H1 (cell line): Measurements from ENCODE around the gene ZBTB40. TPM values are rescaled to one million over a fixed set of nuclear protein-coding genes. Genes with fewer than 3 reads are reported as not detected.

Experiments
- CTCF ChIA-PET: fragments of 300-600 bp; sonication (Branson Sonifier 250); formaldehyde crosslinking; loops from one replicate; lab custom pipeline; 2021; ENCODE audit not compliant: partially characterized antibody; lab: Charles Lee
- POLR2A ChIA-PET: fragments of 300-600 bp; sonication (Branson Sonifier 250); formaldehyde crosslinking; loops from one replicate; lab custom pipeline; 2021; ENCODE audit warnings: inconsistent platforms; ENCODE audit not compliant: partially characterized antibody; lab: Charles Lee
- DNase-seq, 2 experiments: peaks; one replicate each; pipeline versions ENCODE4 v3.0.0 to v3.0.0-alpha.2; 2010 to 2022; ENCODE audit warnings: low spot score in 2 of 2, low read depth in 1 of 2, mixed read lengths in 1 of 2
- FAIRE-seq: peaks from 2 replicates; lab custom pipeline; 2011; peaks lifted over from hg19 to GRCh38; lab: Jason Lieb, UNC
- H2AFZ ChIP-seq: 2 replicates; pipeline ENCODE4 v1.8.1; 2012; ENCODE audit warnings: low read length, inconsistent platforms
- H2AK5ac ChIP-seq: 2 replicates; pipeline ENCODE4 v1.6.1; 2013; ENCODE audit warnings: low read depth, low read length
- H2BK120ac ChIP-seq: replicated peaks from 2 replicates; pipeline ENCODE3; 2013; ENCODE audit warnings: low read depth, low read length, inconsistent platforms
- H2BK12ac ChIP-seq: 2 replicates; pipeline ENCODE4 v1.6.1; 2013; ENCODE audit warnings: low read depth, low read length
- H2BK15ac ChIP-seq: 2 replicates; pipeline ENCODE4 v1.6.1; 2013; ENCODE audit warnings: low read length
- H2BK20ac ChIP-seq: 2 replicates; pipeline ENCODE4 v1.6.1; 2013; ENCODE audit warnings: low read length
- H2BK5ac ChIP-seq: 2 replicates; pipeline ENCODE4 v1.6.1; 2013; ENCODE audit warnings: low read depth, low read length
- H3K14ac ChIP-seq: 2 replicates; pipeline ENCODE4 v1.6.1; 2013; ENCODE audit warnings: inconsistent platforms; ENCODE audit not compliant: insufficient read length
- H3K18ac ChIP-seq: 2 replicates; pipeline ENCODE4 v1.6.1; 2013; ENCODE audit warnings: low read length; ENCODE audit errors: extremely low read depth
- H3K23ac ChIP-seq: 2 replicates; pipeline ENCODE4 v1.6.1; 2013; ENCODE audit warnings: inconsistent platforms; ENCODE audit not compliant: insufficient read length
- H3K23me2 ChIP-seq: 2 replicates; pipeline ENCODE4 v1.6.1; 2013; ENCODE audit warnings: low read depth, low read length
- H3K27ac ChIP-seq: 2 replicates; pipeline ENCODE4 v1.6.1; 2011; ENCODE audit warnings: low read depth, low read length, inconsistent platforms
- H3K27me3 ChIP-seq, 4 experiments: replicated peaks in 1 of 4; 1 replicate in 1 of 4; 2 replicates in 3 of 4; pipeline versions ENCODE4 v1.6.1 to v1.8.1; 2011 to 2013; ENCODE audit warnings: low read length in 3 of 4, mild to moderate bottlenecking in 3 of 4, inconsistent platforms in 2 of 4, mixed read lengths in 2 of 4, moderate library complexity in 1 of 4; ENCODE audit not compliant: control insufficient read depth in 3 of 4, insufficient read depth in 3 of 4; ENCODE audit errors: extremely low read depth in 1 of 4
- H3K36me3 ChIP-seq, 4 experiments: 2 replicates each; pipeline versions ENCODE4 v1.6.1 to v1.8.1; 2011 to 2013; ENCODE audit warnings: mild to moderate bottlenecking in 4 of 4, low read length in 3 of 4, moderate library complexity in 2 of 4, control low read depth in 1 of 4, inconsistent platforms in 1 of 4; ENCODE audit not compliant: insufficient read depth in 4 of 4, control insufficient read depth in 2 of 4
- H3K4ac ChIP-seq: replicated peaks from 2 replicates; pipeline ENCODE3; 2013; ENCODE audit warnings: low read length, low read depth, mixed read lengths, inconsistent platforms; ENCODE audit not compliant: insufficient read length
- H3K4me1 ChIP-seq, 4 experiments: replicated peaks in 1 of 4; 1 replicate in 1 of 4; 2 replicates in 3 of 4; pipeline versions ENCODE4 v1.6.1 to v1.8.1; 2011 to 2013; ENCODE audit warnings: low read length in 3 of 4, inconsistent platforms in 2 of 4, mixed read lengths in 1 of 4; ENCODE audit not compliant: insufficient read depth in 4 of 4, control insufficient read depth in 3 of 4
- H3K4me2 ChIP-seq, 2 experiments: 2 replicates each; pipeline versions ENCODE4 v1.6.1 to v1.8.1; 2011 to 2013; ENCODE audit warnings: low read depth in 2 of 2, low read length in 2 of 2, control low read depth in 1 of 2, inconsistent platforms in 1 of 2, mild to moderate bottlenecking in 1 of 2; ENCODE audit not compliant: insufficient read depth in 1 of 2
- H3K4me3 ChIP-seq, 4 experiments: fragments of 200-600, 300-600 bp in 1 of 4; sonication (generic), shearing (Covaris generic), sonication (Bioruptor Twin) in 1 of 4; 2 replicates each; pipeline versions ENCODE4 v1.5.1 to v1.8.1; 2011 to 2016; ENCODE audit warnings: low read length in 4 of 4, low read depth in 3 of 4, control low read depth in 2 of 4, inconsistent platforms in 2 of 4, mild to moderate bottlenecking in 2 of 4, mixed read lengths in 1 of 4, moderate library complexity in 1 of 4; ENCODE audit not compliant: insufficient read depth in 2 of 4; ENCODE audit errors: extremely low read depth in 1 of 4
- H3K56ac ChIP-seq: replicated peaks from 2 replicates; pipeline ENCODE3; 2013; ENCODE audit warnings: low read depth, mild to moderate bottlenecking, mixed read lengths, low read length, inconsistent platforms; ENCODE audit not compliant: insufficient read length
- H3K79me1 ChIP-seq: 2 replicates; pipeline ENCODE4 v1.6.1; 2013; ENCODE audit warnings: low read depth, low read length, control low read depth
- H3K79me2 ChIP-seq, 2 experiments: 2 replicates each; pipeline versions ENCODE4 v1.6.1 to v1.8.1; 2012 to 2013; ENCODE audit warnings: low read length in 2 of 2, mild to moderate bottlenecking in 2 of 2, inconsistent platforms in 1 of 2; ENCODE audit not compliant: insufficient read depth in 2 of 2, control insufficient read depth in 1 of 2
- H3K9ac ChIP-seq, 4 experiments: replicated peaks in 1 of 4; 1 replicate in 1 of 4; 2 replicates in 3 of 4; pipeline versions ENCODE4 v1.6.1 to v1.8.1; 2011 to 2013; ENCODE audit warnings: low read depth in 3 of 4, low read length in 3 of 4, control low read depth in 2 of 4, mild to moderate bottlenecking in 2 of 4, moderate library complexity in 2 of 4, inconsistent platforms in 1 of 4; ENCODE audit errors: extremely low read depth in 1 of 4
- H3K9me3 ChIP-seq, 2 experiments: 2 replicates each; pipeline versions ENCODE4 v1.6.1 to v1.8.1; 2012 to 2013; ENCODE audit warnings: mild to moderate bottlenecking in 2 of 2, moderate library complexity in 2 of 2, control low read depth in 1 of 2, inconsistent platforms in 1 of 2, low read depth in 1 of 2, low read length in 1 of 2, mixed read lengths in 1 of 2; ENCODE audit not compliant: insufficient read depth in 2 of 2
- H4K20me1 ChIP-seq, 2 experiments: replicated peaks in 1 of 2; 2 replicates each; pipeline versions ENCODE3 to v1.8.1; 2011 to 2013; ENCODE audit warnings: inconsistent platforms in 2 of 2, low read length in 2 of 2, mild to moderate bottlenecking in 1 of 2; ENCODE audit not compliant: insufficient read depth in 2 of 2, control insufficient read depth in 1 of 2
- H4K5ac ChIP-seq: 2 replicates; pipeline ENCODE4 v1.6.1; 2013; ENCODE audit warnings: low read length, low read depth, mixed read lengths, inconsistent platforms; ENCODE audit not compliant: insufficient read length
- H4K8ac ChIP-seq: 2 replicates; pipeline ENCODE4 v1.8.0; 2013; ENCODE audit warnings: mild to moderate bottlenecking, moderate library complexity, low read length, inconsistent platforms; ENCODE audit not compliant: insufficient read depth; ENCODE audit errors: extremely low read depth
- H4K91ac ChIP-seq: replicated peaks from 2 replicates; pipeline ENCODE3; 2013; ENCODE audit warnings: low read length, mixed read lengths, inconsistent platforms; ENCODE audit not compliant: insufficient read length
- ASH2L ChIP-seq: fragments of 200-600, 300-600 bp; sonication (generic); IDR thresholded peaks from one replicate; pipeline ENCODE4 v1.7.1; 2017; ENCODE audit warnings: low read length
- CTBP2 ChIP-seq: IDR thresholded peaks from 2 replicates; pipeline ENCODE4 v1.7.0; 2011; ENCODE audit warnings: borderline replicate concordance, mild to moderate bottlenecking, moderate library complexity, mixed read lengths, low read length; ENCODE audit not compliant: insufficient read depth, insufficient read length
- FOSL1 ChIP-seq: IDR thresholded peaks from 2 replicates; pipeline ENCODE4 v1.6.1; 2011; ENCODE audit warnings: mild to moderate bottlenecking, low read depth, low read length, moderate library complexity; ENCODE audit not compliant: insufficient read depth
- HDAC6 ChIP-seq: IDR thresholded peaks from one replicate; pipeline ENCODE4 v1.7.1; 2012; ENCODE audit warnings: low read depth, mild to moderate bottlenecking, inconsistent platforms, low read length, moderate library complexity
- KDM5A ChIP-seq: fragments of 200-600 bp; IDR thresholded peaks from 2 replicates; pipeline ENCODE4 v1.7.1; 2012; ENCODE audit warnings: mild to moderate bottlenecking, low read length, inconsistent platforms, mixed read lengths
- MAFK ChIP-seq: IDR thresholded peaks from 2 replicates; pipeline ENCODE4 v1.6.1; 2012; ENCODE audit warnings: low read depth, mild to moderate bottlenecking, improper control_type of control experiment, low read length
- NANOG ChIP-seq: IDR thresholded peaks from 2 replicates; pipeline ENCODE4 v1.6.1; 2011; ENCODE audit warnings: low read length, low read depth, mild to moderate bottlenecking, inconsistent platforms; ENCODE audit not compliant: insufficient read depth, poor library complexity, severe bottlenecking
- SIN3A ChIP-seq, 2 experiments: IDR thresholded peaks in 1 of 2; conservative IDR thresholded peaks in 1 of 2; 2 replicates each; pipeline ENCODE4 v1.6.1; 2011 to 2012; ENCODE audit warnings: low read length in 2 of 2, improper control_type of control experiment in 1 of 2, low read depth in 1 of 2, mild to moderate bottlenecking in 1 of 2
- SP1 ChIP-seq: IDR thresholded peaks from 2 replicates; pipeline ENCODE4 v1.6.1; 2011; ENCODE audit warnings: low read depth, low read length
- SP4 ChIP-seq: IDR thresholded peaks from 2 replicates; pipeline ENCODE4 v1.6.1; 2012; ENCODE audit warnings: low read length, inconsistent platforms
- TAF7 ChIP-seq: optimal IDR thresholded peaks from 2 replicates; pipeline ENCODE3; 2011; ENCODE audit warnings: low read depth, mild to moderate bottlenecking, inconsistent platforms, low read length, moderate library complexity, borderline replicate concordance
- TBP ChIP-seq: IDR thresholded peaks from 2 replicates; pipeline ENCODE4 v1.6.1; 2011; ENCODE audit warnings: low read depth, low read length, improper control_type of control experiment
- WGBS, 2 experiments: shearing (Covaris generic) in 1 of 2; methylation state at CpG; one replicate each; pipeline versions ENCODE4 v1.1.6 to v1.1.7; 2013 to 2015; ENCODE audit warnings: low lambda C conversion rate in 2 of 2, mixed read lengths in 2 of 2, inconsistent platforms in 1 of 2, low coverage in 1 of 2, missing lambda C conversion rate in 1 of 2; ENCODE audit not compliant: insufficient replicate concordance in 2 of 2, insufficient coverage in 1 of 2, insufficient read length in 1 of 2; ENCODE audit errors: extremely low coverage in 1 of 2, missing lambda C conversion rate in 1 of 2; 5-methylcytosine and 5-hydroxymethylcytosine counted together
- polyA plus RNA-seq, 7 experiments: library from polyadenylated mRNA; depleted of rRNA in 3 of 7; stranded (reverse) in 5 of 7; unstranded in 2 of 7; fragments of >200 nt in 5 of 7; fragments of 200-250 nt in 2 of 7; gene quantifications; 1 replicate in 5 of 7; 2 replicates in 1 of 7; 4 replicates in 1 of 7; pipeline versions ENCODE4 v1.2.1 to v1.2.3, GENCODE V29; 2011 to 2013; ENCODE audit warnings: missing spikeins in 2 of 7, mixed read lengths in 2 of 7
- total RNA-seq: library from RNA; stranded (reverse); fragmentation: NEBNext Ultra II Directional; extraction: Animal tissue kit (Norgen Biotek cat#: 25700); gene quantifications from 2 replicates; pipeline ENCODE4 v1.2.1, GENCODE V29; 2021

The ZBTB40 gene
- total and polyA plus RNA-seq, 2 of the 8 experiments (the other 6 are each of a cell fraction or from before 2014, with no cell fraction given) = 3.1 to 19.3 TPM

DNA sequence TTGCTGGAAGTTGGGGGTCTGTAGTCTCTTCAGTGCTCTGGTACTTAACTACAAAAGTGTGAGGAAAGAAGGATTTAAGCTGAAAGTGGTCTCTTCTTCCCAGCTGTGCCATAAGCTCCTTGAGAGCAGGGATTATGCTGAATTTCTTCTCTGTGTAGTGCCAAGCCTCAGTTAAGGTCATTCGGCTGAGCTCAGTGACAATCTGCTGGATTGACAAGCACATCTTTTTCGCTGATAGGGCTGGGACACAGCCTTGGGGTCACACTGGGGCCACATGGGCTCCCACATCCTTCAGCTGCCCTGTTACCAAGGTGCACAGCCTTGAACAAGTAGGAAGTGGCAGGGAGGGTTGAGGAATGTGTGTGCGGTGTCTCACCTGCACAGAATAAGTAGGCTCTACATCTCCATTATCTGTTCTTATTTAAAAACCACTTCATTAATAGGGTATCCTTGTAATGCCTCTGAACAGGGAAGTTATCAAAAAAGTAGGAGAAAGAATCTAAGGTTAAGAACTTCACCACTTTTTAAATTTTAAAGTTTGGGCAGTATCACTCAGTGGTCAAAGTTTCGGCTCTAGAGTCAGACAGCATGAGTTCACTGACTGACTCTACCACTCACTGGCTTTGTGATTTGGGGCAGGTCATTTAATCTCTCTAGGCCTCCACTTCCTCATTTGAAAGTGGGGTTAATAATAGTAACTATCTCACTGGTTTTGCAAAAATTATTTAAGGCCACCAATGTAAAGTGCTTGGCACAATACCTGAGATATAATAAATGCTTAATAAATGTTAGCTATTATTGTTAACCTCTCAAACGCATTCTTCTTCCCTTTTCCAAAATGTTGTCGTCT lies 10.3 kb downstream of the ZBTB40 start:
- H2BK20ac ChIP-seq = no peak overlapping the region
- H2BK5ac ChIP-seq = no peak overlapping the region
- no peak overlapping the region for H3K4me2 ChIP-seq
- no peaks in the 10 kb centered on the region for H3K23me2 ChIP-seq
- no peaks in the 10 kb centered on the region for H3K9me3 ChIP-seq
- H2BK15ac ChIP-seq = no peak overlapping the region
- no peak for FAIRE-seq
- no peak overlapping the region for H3K23ac ChIP-seq
- no peak overlapping the region for H3K56ac ChIP-seq
- H3K14ac ChIP-seq = no peak overlapping the region
- no peak overlapping the region for H3K4me3 ChIP-seq
- DNase-seq = no peak
- no peak overlapping the region for H2BK12ac ChIP-seq
- WGBS, 2 experiments = 87% methylated on average over 6 of the region's 6 CpGs; no CpG with 5 or more reads in 1 of the 2 experiments
- H3K79me1 ChIP-seq = peaks cover 7% of the 10 kb centered on the region; the same call in 1 of the 2 replicates
- no peak overlapping the region; the same call in 1 of the 2 replicates for H4K8ac ChIP-seq
- H3K79me2 ChIP-seq = peaks cover 5 to 63% of the 10 kb centered on the region in 2 experiments; a peak in 2 of 4 replicates
- H3K4me1 ChIP-seq = peaks cover 0 to 2% (median 0%) of the 10 kb centered on the region in 4 experiments; a peak in 4 of 7 replicates
- H4K20me1 ChIP-seq = no peaks in the 10 kb centered on the region
- no peak overlapping the region for H4K5ac ChIP-seq
- no peak overlapping the region for H2AFZ ChIP-seq
- ChIA-PET POLR2A (no interaction called here), CTCF (interaction anchor here (2.2 kb wide), 1 partner anchor 12 kb away, joined by 10 read pairs; no protein-coding TSS in a partner anchor)
- H3K27me3 ChIP-seq = no peaks in the 10 kb centered on the region
- no peaks in the 10 kb centered on the region for H3K36me3 ChIP-seq
- H3K18ac ChIP-seq = no peak overlapping the region
- H2AK5ac ChIP-seq = no peak overlapping the region
- no peak overlapping the region for H2BK120ac ChIP-seq
- H3K4ac ChIP-seq = no peak overlapping the region
- H4K91ac ChIP-seq = no peak overlapping the region
- no peak overlapping the region for H3K27ac ChIP-seq
- H3K9ac ChIP-seq = no peak overlapping the region
- TF ChIP-seq TBP (no peak), CTBP2 (no peak), TAF7 (no peak), SP1 (no peak), SP4 (no peak), HDAC6 (no peak), KDM5A (no peak), FOSL1 (no peak), ASH2L (no peak), MAFK (no peak), NANOG (no peak), SIN3A (conservative IDR thresholded peaks at IDR 0.05 in 1 of 2, IDR thresholded peaks at IDR 0.05 in 1 of 2; ENCODE audit: low read depth in 1 of 2, low read length in 2 of 2) (no peak)
